H1 (cell line): ENCODE results near the gene U2SURP. TPM values are rescaled to one million over a fixed set of nuclear protein-coding genes. Genes with fewer than 3 reads are reported as not detected.

Source experiments
- BCL11A ChIP-seq, 2 experiments: IDR thresholded peaks; one replicate each; pipeline ENCODE4 v1.6.1; 2011; ENCODE audit warnings: low read depth in 2 of 2, low read length in 2 of 2, mild to moderate bottlenecking in 2 of 2
- CHD7 ChIP-seq: fragments of 300-600 bp; sonication (generic); IDR thresholded peaks from 2 replicates; pipeline ENCODE4 v1.7.1; 2012; ENCODE audit warnings: low read length, moderate library complexity, mild to moderate bottlenecking, inconsistent platforms; ENCODE audit not compliant: insufficient replicate concordance
- KDM4A ChIP-seq: IDR thresholded peaks from one replicate; pipeline ENCODE4 v1.7.1; 2012; ENCODE audit warnings: low read depth, mild to moderate bottlenecking, moderate library complexity, low read length, inconsistent platforms; ENCODE audit not compliant: severe bottlenecking
- POLR2A ChIP-seq, 2 experiments: IDR thresholded peaks; 1 replicate in 1 of 2; 2 replicates in 1 of 2; pipeline ENCODE4 v1.6.1; 2011; ENCODE audit warnings: low read depth in 2 of 2, low read length in 2 of 2, mild to moderate bottlenecking in 2 of 2; ENCODE audit errors: control extremely low read depth in 1 of 2
- POLR2AphosphoS5 ChIP-seq: IDR thresholded peaks from 2 replicates; pipeline ENCODE4 v1.6.1; 2011; ENCODE audit warnings: low read depth, low read length
- SP4 ChIP-seq: IDR thresholded peaks from 2 replicates; pipeline ENCODE4 v1.6.1; 2012; ENCODE audit warnings: low read length, inconsistent platforms
- TAF1 ChIP-seq: IDR thresholded peaks from 2 replicates; pipeline ENCODE4 v1.6.1; 2011; ENCODE audit warnings: mild to moderate bottlenecking, low read depth, low read length
- USF2 ChIP-seq: IDR thresholded peaks from 2 replicates; pipeline ENCODE4 v1.6.1; 2011; ENCODE audit warnings: low read length, improper control_type of control experiment
- polyA plus RNA-seq, 7 experiments: library from polyadenylated mRNA; depleted of rRNA in 3 of 7; stranded (reverse) in 5 of 7; unstranded in 2 of 7; fragments of >200 nt in 5 of 7; fragments of 200-250 nt in 2 of 7; gene quantifications; 1 replicate in 5 of 7; 2 replicates in 1 of 7; 4 replicates in 1 of 7; pipeline versions ENCODE4 v1.2.1 to v1.2.3, GENCODE V29; 2011 to 2013; ENCODE audit warnings: missing spikeins in 2 of 7, mixed read lengths in 2 of 7
- total RNA-seq: library from RNA; stranded (reverse); fragmentation: NEBNext Ultra II Directional; extraction: Animal tissue kit (Norgen Biotek cat#: 25700); gene quantifications from 2 replicates; pipeline ENCODE4 v1.2.1, GENCODE V29; 2021

U2SURP gene
- total and polyA plus RNA-seq, 2 of the 8 experiments (the other 6 are each of a cell fraction or from before 2014, with no cell fraction given) = 22.2 to 167 TPM

GRCh38 chr3:142963516-142964448 lies 37.6 kb upstream of the U2SURP start, which contains the start of gene PAQR9 (continued):
- TF ChIP-seq SP4 (no peak), KDM4A (peak; percentile 56), POLR2AphosphoS5 (peak; percentile 27), USF2 (no peak), POLR2A (IDR thresholded peaks at IDR 0.05; ENCODE audit: control extremely low read depth in 1 of 2, low read depth in 2 of 2, low read length in 2 of 2) (peak in 1 of 2 experiments; percentile 46; a peak in 1 of 3 replicates), CHD7 (no peak), TAF1 (peak; percentile 42), BCL11A (IDR thresholded peaks at IDR 0.05; ENCODE audit: low read depth in 2 of 2, low read length in 2 of 2) (no peak)
